ENCODE results near the gene SLC16A12.
"Not testable (repeated sequence)": the region's sequence is repeated elsewhere in the genome, so short reads cannot be mapped to it uniquely, and the experiment has no call there.

The SLC16A12 gene

DNA sequence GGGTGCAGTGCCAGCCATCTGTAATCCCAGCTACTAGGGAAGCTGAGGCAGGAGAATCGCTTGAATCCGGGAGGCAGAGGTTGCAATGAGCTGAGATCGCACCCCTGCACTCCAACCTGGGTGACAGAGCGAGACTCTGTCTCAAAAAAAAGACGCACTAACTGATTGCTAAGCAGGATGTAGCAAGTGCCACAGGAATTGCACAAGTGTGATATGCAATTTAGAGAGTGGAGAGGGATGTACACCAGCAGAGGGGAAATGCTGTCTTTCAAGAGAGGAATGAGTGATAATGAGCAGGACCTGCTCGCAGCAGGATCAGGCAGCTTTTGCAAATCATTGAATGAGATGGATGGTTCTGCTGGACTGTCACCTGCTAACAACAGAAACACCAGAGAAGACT, 13.3 kb upstream of the SLC16A12 start:
- no peak for DNase-seq (ENCODE audit: low read depth)

- no peak for DNase-seq (ENCODE audit: low read depth)
Observed at GRCh38 chr10:89547853-89548513, 12.6 kb upstream of the SLC16A12 start.

DNA sequence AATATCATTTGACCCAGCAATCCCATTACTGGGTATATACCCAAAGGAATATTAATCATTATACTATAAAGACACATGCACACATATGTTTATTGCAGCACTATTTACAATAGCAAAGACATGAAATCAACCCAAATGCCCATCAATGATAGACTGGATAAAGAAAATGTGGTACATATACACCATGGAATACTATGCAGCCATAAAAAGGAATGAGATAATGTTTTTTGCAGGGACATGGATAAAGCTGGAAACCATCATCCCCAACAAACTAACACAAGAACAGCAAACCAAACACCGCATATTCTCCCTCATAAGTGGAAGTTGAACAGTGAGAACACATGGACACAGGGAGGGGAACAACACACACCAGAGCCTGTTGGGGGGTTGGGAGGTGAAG, 11.3 kb upstream of the SLC16A12 start:
- DNase-seq (ENCODE audit: low read depth), result not testable (repeated sequence)

DNA sequence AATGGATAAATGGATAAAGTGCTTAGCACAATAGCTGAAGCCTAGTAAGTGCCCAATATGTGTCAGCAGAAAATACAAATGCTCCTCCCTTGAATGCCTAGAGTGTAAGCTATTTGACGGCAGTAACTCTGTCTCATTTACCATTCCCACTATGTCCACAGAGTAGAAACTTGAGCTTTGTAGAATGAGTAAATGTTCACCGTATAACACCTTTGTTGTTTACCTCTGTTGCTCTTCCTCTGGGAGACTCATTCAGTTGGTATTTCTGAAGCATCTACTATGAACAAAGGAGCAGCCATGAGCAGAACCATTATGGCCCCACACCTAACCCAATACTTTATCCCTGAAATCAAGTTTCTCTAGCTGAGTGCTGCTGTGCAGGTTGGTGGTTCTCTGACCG, 8.4 kb upstream of the SLC16A12 start:
- no peak for DNase-seq (ENCODE audit: low read depth)

- DNase-seq (ENCODE audit: low read depth), result no peak
Observed at GRCh38 chr10:89540420-89540949, 5.1 kb upstream of the SLC16A12 start.

DNA sequence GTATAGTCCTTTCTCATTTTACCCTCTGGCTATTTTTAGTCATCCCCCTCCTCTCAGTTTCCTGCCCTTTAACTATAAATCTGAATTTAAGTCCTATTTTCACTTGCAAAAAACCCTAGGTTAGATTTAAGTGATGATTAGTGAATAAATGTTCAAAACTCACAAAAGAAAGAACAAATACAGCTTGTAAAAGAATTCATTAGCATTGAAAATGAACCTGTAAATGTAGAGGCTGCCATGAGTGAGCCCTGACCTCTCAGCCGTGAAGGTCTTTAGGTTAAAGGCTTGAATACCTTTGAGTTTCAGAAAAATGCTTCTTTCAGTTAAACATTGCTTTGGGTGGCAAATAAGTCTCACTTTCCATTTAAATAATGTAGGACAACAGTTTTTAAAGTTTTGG, 2.0 kb upstream of the SLC16A12 start:
- DNase-seq (ENCODE audit: low read depth), result no peak

- no peak for DNase-seq (ENCODE audit: low read depth)
Observed at GRCh38 chr10:89536013-89536354, 590 bp upstream of the SLC16A12 start.

DNA sequence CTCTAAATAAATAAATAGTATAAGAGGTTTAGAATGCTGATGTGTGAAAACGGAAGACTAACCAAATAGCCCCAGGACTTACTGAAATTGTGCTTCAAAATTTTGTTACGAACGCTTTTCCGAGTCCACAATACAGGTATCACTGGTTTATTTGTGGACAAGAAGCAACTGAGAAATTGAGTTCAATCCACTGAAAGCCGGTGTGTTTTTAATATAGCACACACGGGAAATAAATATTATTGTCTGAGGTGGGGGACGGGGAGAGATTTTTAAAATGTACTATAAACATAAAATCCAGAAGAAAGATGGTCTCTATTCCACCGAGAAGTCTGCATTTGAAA, 598 bp downstream of the SLC16A12 start:
- DNase-seq (ENCODE audit: low read depth), result no peak

DNA sequence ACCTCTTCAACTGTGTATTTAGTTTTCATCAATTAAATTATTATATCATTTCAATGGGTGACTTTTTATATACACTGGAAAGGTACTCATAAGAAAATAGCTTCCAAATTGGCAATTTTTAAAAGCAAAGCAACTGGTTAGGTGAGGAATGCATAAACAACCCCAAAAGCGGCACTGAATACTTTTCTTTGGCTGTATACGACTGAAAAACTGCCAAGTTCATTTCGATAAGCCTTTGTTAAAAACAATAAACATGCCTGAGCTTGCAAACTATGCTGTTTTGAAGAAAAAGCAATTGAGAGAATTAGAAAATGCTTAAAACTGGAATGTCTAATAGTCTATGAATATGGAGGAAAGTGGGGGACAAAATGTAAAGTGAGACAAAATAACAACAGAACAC, 2.9 kb downstream of the SLC16A12 start:
- DNase-seq (ENCODE audit: low read depth), result no peak

GRCh38 chr10:89531359-89531758, 4.0 kb downstream of the SLC16A12 start:
- no peak for DNase-seq (ENCODE audit: low read depth)

- not testable (repeated sequence) for DNase-seq (ENCODE audit: low read depth)
Observed at GRCh38 chr10:89529711-89530110, 5.7 kb downstream of the SLC16A12 start.

GRCh38 chr10:89526358-89526757, 9.0 kb downstream of the SLC16A12 start:
- no peak for DNase-seq (ENCODE audit: low read depth)

GRCh38 chr10:89525556-89525955, 9.8 kb downstream of the SLC16A12 start:
- no peak for DNase-seq (ENCODE audit: low read depth)

DNA sequence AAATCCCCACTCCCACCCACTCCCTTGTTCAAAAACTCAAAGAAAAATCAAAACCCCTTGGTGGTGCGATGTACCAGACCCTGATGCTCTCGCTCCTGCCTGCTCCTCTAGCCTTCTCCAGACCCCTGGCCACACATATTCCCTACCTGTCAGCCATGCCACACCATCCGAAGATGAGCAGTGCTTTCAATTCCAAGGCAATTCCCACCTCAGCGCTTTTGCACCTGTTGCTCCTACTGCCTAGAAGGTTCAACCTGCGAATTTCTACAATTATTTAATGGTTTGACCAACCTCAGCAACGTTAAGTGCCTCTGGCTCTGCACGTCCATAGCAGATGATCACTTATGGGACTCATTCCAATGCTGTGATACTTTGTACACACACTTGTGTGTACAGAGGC, 11.1 kb downstream of the SLC16A12 start:
- no peak for DNase-seq (ENCODE audit: low read depth)

DNA sequence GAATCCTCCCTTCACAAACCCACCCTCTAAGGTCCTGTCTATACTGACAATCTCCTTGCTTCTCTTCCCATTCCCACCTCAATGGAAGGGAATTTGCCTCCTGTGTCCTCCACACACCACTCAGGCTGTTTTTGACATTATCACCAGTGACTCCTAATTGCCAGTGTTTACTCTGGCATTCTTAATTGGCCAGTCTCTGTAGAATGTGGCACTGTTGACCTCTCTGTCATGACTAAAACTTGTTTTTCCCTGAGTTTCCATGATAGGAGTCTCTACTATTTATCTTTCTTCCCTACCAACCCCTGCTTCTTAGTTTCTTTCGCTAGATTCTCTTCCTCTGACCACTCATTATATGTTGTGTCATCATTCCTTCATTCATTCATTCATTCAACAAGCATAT, 12.1 kb downstream of the SLC16A12 start:
- no peak for DNase-seq (ENCODE audit: low read depth)

GRCh38 chr10:89522463-89522862, 12.9 kb downstream of the SLC16A12 start:
- DNase-seq (ENCODE audit: low read depth), result no peak

- no peak for DNase-seq (ENCODE audit: low read depth)
Observed at GRCh38 chr10:89521368-89521767, 14.0 kb downstream of the SLC16A12 start.

GRCh38 chr10:89520706-89521105, 14.7 kb downstream of the SLC16A12 start:
- DNase-seq (ENCODE audit: low read depth), result no peak

DNA sequence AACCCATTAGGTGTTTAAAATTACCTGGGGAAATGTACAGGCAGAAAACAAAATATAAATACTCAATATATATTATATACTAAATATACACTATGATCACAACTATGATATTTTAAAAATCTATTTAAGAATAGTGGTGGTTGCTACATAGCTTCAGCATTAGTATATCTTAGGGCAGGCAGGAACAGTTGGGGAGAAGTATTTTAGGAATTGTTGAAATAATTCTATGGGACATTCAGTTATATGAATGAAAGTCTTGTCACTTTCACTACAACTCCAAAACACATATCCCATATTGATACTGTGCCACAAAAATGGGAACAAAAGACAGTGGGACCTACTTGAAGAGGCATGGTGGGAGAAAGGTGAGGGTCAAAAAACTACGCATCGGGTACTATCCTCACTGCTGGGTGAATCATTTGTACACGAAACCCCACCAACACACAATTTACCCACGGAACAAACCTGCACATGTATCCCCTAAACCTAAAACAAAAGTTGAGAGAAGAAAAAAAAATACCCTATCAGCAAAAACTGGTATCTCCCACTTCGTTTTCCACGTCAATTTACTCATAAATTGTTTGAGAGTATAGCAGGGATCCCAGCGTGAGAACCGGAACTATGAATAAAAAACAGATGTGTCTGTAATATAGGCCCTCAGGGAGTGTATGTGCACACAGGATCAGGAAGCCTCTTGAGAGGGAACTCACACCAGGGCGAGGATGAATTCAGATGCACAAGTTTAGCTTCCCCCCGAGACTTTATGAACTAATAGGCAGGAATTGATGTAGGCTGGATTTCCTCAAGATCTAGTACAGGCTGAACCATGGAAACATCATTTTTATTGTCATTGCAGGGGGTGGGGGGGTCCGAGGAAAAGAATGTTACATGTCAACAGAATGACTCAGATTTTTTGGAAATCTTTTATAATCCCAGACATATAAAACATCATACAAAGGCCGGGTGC, 16.2 kb downstream of the SLC16A12 start:
- no peak for DNase-seq (ENCODE audit: low read depth)

DNA sequence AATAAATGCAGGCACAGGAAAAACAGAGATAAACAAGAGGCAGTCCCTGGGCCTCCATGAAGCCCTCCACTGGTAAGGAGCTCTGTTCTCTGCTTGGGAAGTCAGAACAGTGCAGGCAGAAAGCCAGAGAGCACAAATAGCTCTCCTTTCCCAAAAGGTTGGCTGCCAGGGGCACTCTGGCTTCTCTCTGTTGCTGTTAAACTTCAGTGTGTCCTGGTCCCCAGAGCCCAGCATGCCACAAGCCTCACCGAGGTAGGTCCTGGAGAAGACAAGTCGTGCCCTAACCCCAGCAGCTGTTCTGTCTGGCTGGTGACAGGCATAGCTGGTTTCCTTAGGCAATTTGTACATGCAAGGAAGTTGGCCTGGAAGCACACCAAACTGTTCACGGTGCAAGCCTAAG, 17.3 kb downstream of the SLC16A12 start:
- DNase-seq (ENCODE audit: low read depth), result no peak

DNA sequence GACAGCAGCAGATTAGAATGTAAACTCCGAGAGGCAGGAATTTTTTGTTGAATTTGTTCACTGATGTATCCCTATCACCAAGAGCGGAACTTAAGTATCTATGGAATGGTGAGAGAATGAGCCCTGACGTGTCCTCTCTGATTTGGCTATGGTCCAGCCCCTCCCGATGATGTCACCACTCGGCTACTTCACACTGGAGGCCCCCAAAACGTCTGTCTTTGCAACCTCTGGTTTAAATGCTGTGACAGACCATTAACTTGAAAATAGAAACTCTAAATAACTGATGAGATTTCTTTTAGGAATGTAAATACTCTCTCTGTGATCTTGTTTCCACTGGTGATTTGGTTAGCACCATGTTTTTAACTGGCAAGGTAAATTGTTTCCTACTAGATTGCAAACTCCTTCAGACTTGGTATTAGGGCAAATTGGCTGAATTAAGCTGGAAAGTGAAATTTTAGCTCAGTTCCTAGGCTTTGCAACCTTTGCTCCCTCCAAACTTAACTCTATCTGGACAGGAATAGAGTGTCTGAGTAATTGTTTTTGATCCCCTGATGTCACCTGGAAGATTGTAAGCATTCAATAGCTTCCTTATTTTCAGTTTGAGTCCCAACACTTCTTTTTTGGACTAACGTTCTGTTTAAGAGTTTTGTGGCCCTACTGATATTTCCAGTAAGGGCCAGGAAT, 19.1 kb downstream of the SLC16A12 start:
- DNase-seq (ENCODE audit: low read depth), result no peak

GRCh38 chr10:89515031-89515841, 20.2 kb downstream of the SLC16A12 start:
- no peak for DNase-seq (ENCODE audit: low read depth)

Measured in stimulated activated CD8-positive, alpha-beta memory T cell treated with anti-CD3 and anti-CD28 coated beads, Interleukin-12 subunit alpha, Interleukin-12 subunit beta, amount 100 ng/mL, for 1 hour (primary cell).